GM10266 (cell line): ENCODE data around the gene XRCC2.

Experiments
- DNase-seq: peaks from one replicate; pipeline ENCODE4 v3.0.0; 2012; ENCODE audit errors: extremely low spot score
- CTCF ChIP-seq: IDR thresholded peaks from 2 replicates; pipeline ENCODE4 v1.5.1; 2012; ENCODE audit warnings: mild to moderate bottlenecking, low read depth; ENCODE audit not compliant: control insufficient read depth, insufficient read depth; ENCODE audit errors: missing control alignments

Gene XRCC2

GRCh38 chr7:152672626-152673025 lies 3.3 kb downstream of the XRCC2 start:
- DNase-seq = no peak
- TF ChIP-seq CTCF = no peak

GRCh38 chr7:152669758-152670157 lies 6.2 kb downstream of the XRCC2 start:
- no peak for TF ChIP-seq CTCF
- DNase-seq = no peak

GRCh38 chr7:152668975-152669374 lies 7.0 kb downstream of the XRCC2 start:
- DNase-seq = no peak
- TF ChIP-seq CTCF = no peak

- no peak for TF ChIP-seq CTCF
- DNase-seq = no peak
Measured at GRCh38 chr7:152667958-152668357, 8.0 kb downstream of the XRCC2 start.

- no peak for TF ChIP-seq CTCF
- DNase-seq = no peak
Measured at GRCh38 chr7:152666078-152666477, 9.9 kb downstream of the XRCC2 start.

GRCh38 chr7:152664636-152665035 lies 11.3 kb downstream of the XRCC2 start:
- no peak for TF ChIP-seq CTCF
- DNase-seq = no peak

GRCh38 chr7:152663931-152664330 lies 12.0 kb downstream of the XRCC2 start:
- no peak for TF ChIP-seq CTCF
- DNase-seq = no peak
